ENCODE data around the gene KANK2.

DNA sequence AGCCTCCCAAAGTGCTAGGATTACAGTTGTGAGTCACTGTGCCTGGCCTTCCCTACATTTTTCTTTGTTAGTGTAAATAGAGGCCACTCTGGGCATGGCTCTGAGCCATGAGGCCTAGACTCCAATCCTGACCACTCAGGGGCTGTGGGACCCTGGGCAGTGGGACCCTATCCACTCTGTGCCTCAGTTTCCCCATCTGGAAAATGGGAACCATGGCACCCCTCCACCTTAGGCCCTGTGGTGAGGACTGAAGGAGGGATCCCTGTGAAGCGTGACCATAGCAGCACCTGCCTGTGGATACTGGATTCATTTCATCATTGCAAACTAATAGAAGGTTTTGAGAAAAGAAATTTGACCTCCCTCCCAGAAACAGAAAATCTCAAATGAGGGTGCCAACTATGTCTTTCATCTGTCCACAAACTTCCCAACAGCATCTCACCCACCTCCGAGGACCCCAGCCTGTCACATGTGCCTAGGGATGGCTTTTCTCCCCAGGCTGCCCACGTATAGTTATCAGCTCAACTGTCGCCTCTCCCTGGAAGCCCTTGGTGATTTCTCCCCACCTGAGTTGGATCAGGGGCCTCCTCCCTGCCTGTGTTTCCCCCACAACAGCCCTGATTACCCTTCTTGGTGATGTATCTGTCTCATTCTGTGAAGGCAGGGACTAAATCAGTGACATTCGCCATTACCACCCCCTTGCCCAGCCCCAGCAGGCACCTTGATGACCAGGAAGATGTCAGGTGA, 47.7 kb upstream of the KANK2 start:
- TF ChIP-seq RFX5 (IDR thresholded peaks at IDR 0.05; ENCODE audit: low read depth, low read length), result no peak
- TF ChIP-seq ZNF530 (CRISPR knock-in tag; IDR thresholded peaks at IDR 0.05; ENCODE audit: low read depth), result no peak
- no peak for TF ChIP-seq RBAK (CRISPR knock-in tag; IDR thresholded peaks at IDR 0.05)
- no peak for TF ChIP-seq RAD21 (CRISPR knock-in tag; IDR thresholded peaks at IDR 0.05)
- no peak for TF ChIP-seq POLR2G (IDR thresholded peaks at IDR 0.05; ENCODE audit: low read depth, low read length)
- TF ChIP-seq ZKSCAN1 (IDR thresholded peaks at IDR 0.05; ENCODE audit: low read length), result no peak
- no peak for TF ChIP-seq NFYC (CRISPR knock-in tag; IDR thresholded peaks at IDR 0.05)
- TF ChIP-seq ZNF746 (CRISPR knock-in tag; IDR thresholded peaks at IDR 0.05), result no peak
- TF ChIP-seq ZFP82 (CRISPR knock-in tag; IDR thresholded peaks at IDR 0.05; ENCODE audit: borderline replicate concordance), result no peak

Measured in HepG2 (cell line).